ENCODE measurements around the gene RIN1. TPM values are rescaled to one million over a fixed set of nuclear protein-coding genes. Genes with fewer than 3 reads are reported as not detected.

The RIN1 gene
- total RNA-seq, 1 experiment from 2014 or later = 11.7 TPM

- Mint-ChIP-seq H3K27me3 (ENCODE audit: insufficient read depth, unreplicated experiment) (no peaks in the 10 kb centered on the region), H3K27ac (ENCODE audit: unreplicated experiment) (no peak overlapping the region), H3K4me1 (ENCODE audit: low read depth, unreplicated experiment) (peaks cover 23% of the 10 kb centered on the region), H3K9me3 (ENCODE audit: unreplicated experiment) (no peaks in the 10 kb centered on the region), H3K36me3 (ENCODE audit: insufficient read depth, unreplicated experiment) (peaks cover 20% of the 10 kb centered on the region), H3K4me3 (ENCODE audit: unreplicated experiment) (no peak overlapping the region)
- peaks cover 4% of the 10 kb centered on the region for H3K36me3 ChIP-seq (ENCODE audit: control insufficient read depth, insufficient read depth, low read length)
- POLR2A ChIA-PET = interaction anchor here (1.2 kb wide), 1 partner anchor 53 kb away, joined by 5 read pairs; the partner anchor contains the start of gene YIF1A
- BruUV-seq (replicated peaks) = no TSS peak
- peaks cover 12% of the 10 kb centered on the region for H3K4me1 ChIP-seq
- DNase-seq = no peak
- CTCF ChIA-PET = no interaction called here
- TF ChIP-seq CTCF (IDR thresholded peaks at IDR 0.05; ENCODE audit: insufficient read depth in 1 of 2, low read depth in 1 of 2, low read length in 1 of 2, severe bottlenecking in 1 of 2, unreplicated experiment in 1 of 2) = no peak
- intact Hi-C loops (cut with micrococcal nuclease; ENCODE audit: unreplicated experiment) = no loop called here
- no peaks in the 10 kb centered on the region for H3K9me3 ChIP-seq
- H3K4me3 ChIP-seq (ENCODE audit: low read depth, low read length) = no peak overlapping the region
- no peaks in the 10 kb centered on the region for H3K27me3 ChIP-seq (replicated peaks; ENCODE audit: control insufficient read depth, insufficient read depth, low read length)
Observed at GRCh38 chr11:66341502-66342126, 5.4 kb upstream of the RIN1 start.

- no peaks in the 10 kb centered on the region for H3K9me3 ChIP-seq
- intact Hi-C loops (cut with micrococcal nuclease; ENCODE audit: unreplicated experiment) = no loop called here
- TF ChIP-seq CTCF (IDR thresholded peaks at IDR 0.05; ENCODE audit: insufficient read depth in 1 of 2, low read depth in 1 of 2, low read length in 1 of 2, severe bottlenecking in 1 of 2, unreplicated experiment in 1 of 2) = no peak
- no peak for DNase-seq
- H3K4me3 Mint-ChIP-seq (ENCODE audit: unreplicated experiment) = no peak overlapping the region
- H3K27me3 Mint-ChIP-seq (ENCODE audit: insufficient read depth, unreplicated experiment) = no peaks in the 10 kb centered on the region
- H3K4me1 Mint-ChIP-seq (ENCODE audit: low read depth, unreplicated experiment) = peaks cover 28% of the 10 kb centered on the region
- CTCF ChIA-PET = no interaction called here
- H3K36me3 ChIP-seq (ENCODE audit: control insufficient read depth, insufficient read depth, low read length) = peaks cover 4% of the 10 kb centered on the region
- no peak overlapping the region for H3K4me3 ChIP-seq (ENCODE audit: low read depth, low read length)
- no TSS peak for BruUV-seq (replicated peaks)
- H3K27me3 ChIP-seq (replicated peaks; ENCODE audit: control insufficient read depth, insufficient read depth, low read length) = no peaks in the 10 kb centered on the region
- H3K27ac Mint-ChIP-seq (ENCODE audit: unreplicated experiment) = no peak overlapping the region
- POLR2A ChIA-PET = interaction anchor here (0.5 kb wide), 1 partner anchor 30 kb away, joined by 6 read pairs; no protein-coding TSS in a partner anchor
- H3K36me3 Mint-ChIP-seq (ENCODE audit: insufficient read depth, unreplicated experiment) = peaks cover 27% of the 10 kb centered on the region
- no peaks in the 10 kb centered on the region for H3K9me3 Mint-ChIP-seq (ENCODE audit: unreplicated experiment)
- H3K4me1 ChIP-seq = peaks cover 12% of the 10 kb centered on the region
Observed at GRCh38 chr11:66340596-66341501, 4.6 kb upstream of the RIN1 start.

GRCh38 chr11:66339686-66340483, 3.7 kb upstream of the RIN1 start:
- H3K9me3 Mint-ChIP-seq (ENCODE audit: unreplicated experiment) = no peaks in the 10 kb centered on the region
- Histone ChIP-seq H3K4me3 (ENCODE audit: low read depth, low read length) (no peak overlapping the region), H3K27me3 (replicated peaks; ENCODE audit: control insufficient read depth, insufficient read depth, low read length) (no peaks in the 10 kb centered on the region), H3K36me3 (ENCODE audit: control insufficient read depth, insufficient read depth, low read length) (peaks cover 4% of the 10 kb centered on the region), H3K9me3 (no peaks in the 10 kb centered on the region), H3K4me1 (peaks cover 16% of the 10 kb centered on the region)
- no peaks in the 10 kb centered on the region for H3K27me3 Mint-ChIP-seq (ENCODE audit: insufficient read depth, unreplicated experiment)
- no peak for DNase-seq
- no peak for TF ChIP-seq CTCF (IDR thresholded peaks at IDR 0.05; ENCODE audit: insufficient read depth in 1 of 2, low read depth in 1 of 2, low read length in 1 of 2, severe bottlenecking in 1 of 2, unreplicated experiment in 1 of 2)
- H3K27ac Mint-ChIP-seq (ENCODE audit: unreplicated experiment) = no peak overlapping the region
- intact Hi-C loops (cut with micrococcal nuclease; ENCODE audit: unreplicated experiment) = no loop called here
- no peak overlapping the region for H3K4me3 Mint-ChIP-seq (ENCODE audit: unreplicated experiment)
- CTCF ChIA-PET = interaction anchor here (1.4 kb wide), 1 partner anchor 27 kb away, joined by 3 read pairs; no protein-coding TSS in a partner anchor
- POLR2A ChIA-PET = no interaction called here
- peaks cover 18% of the 10 kb centered on the region for H3K4me1 Mint-ChIP-seq (ENCODE audit: low read depth, unreplicated experiment)
- H3K36me3 Mint-ChIP-seq (ENCODE audit: insufficient read depth, unreplicated experiment) = peaks cover 22% of the 10 kb centered on the region
- no TSS peak for BruUV-seq (replicated peaks)

Data from Caco-2 (cell line).